K562 (cell line): ENCODE results near the gene PRRG4. TPM values are rescaled to one million over a fixed set of nuclear protein-coding genes. Genes with fewer than 3 reads are reported as not detected.

Experiments
- BHLHE40 ChIP-seq: IDR thresholded peaks from 2 replicates; pipeline ENCODE4 v1.6.1; 2011; ENCODE audit warnings: low read length, improper control_type of control experiment
- COPS2 ChIP-seq: fragments of 450-650 bp; conservative IDR thresholded peaks from 2 replicates; pipeline ENCODE4 v1.6.1; 2016; ENCODE audit warnings: mild to moderate bottlenecking, moderate library complexity
- EHMT2 ChIP-seq: fragments of 450-650 bp; IDR thresholded peaks from 2 replicates; pipeline ENCODE4 v1.6.1; 2018; ENCODE audit warnings: antibody characterized with exemption
- GABPA ChIP-seq: fragments of 200-800 bp; sonication (Bioruptor generic); conservative IDR thresholded peaks from 2 replicates; pipeline ENCODE4 v1.6.1; 2016; ENCODE audit warnings: low read depth, missing genetic modification characterization, missing compliant biosample characterization
- GATA2 ChIP-seq: sonication (generic); formaldehyde crosslinking; IDR thresholded peaks from 2 replicates; pipeline ENCODE4 v1.4.0; 2020; ENCODE audit warnings: mild to moderate bottlenecking, missing genetic modification reagents
- HBP1 ChIP-seq: fragments of 450-650 bp; formaldehyde crosslinking; IDR thresholded peaks from 2 replicates; pipeline ENCODE4 v1.4.0; 2022; ENCODE audit warnings: missing genetic modification characterization
- HMGN3 ChIP-seq: IDR thresholded peaks from 2 replicates; pipeline ENCODE4 v1.6.1; 2011; ENCODE audit warnings: borderline replicate concordance, low read depth, mild to moderate bottlenecking, mixed read lengths, low read length; ENCODE audit not compliant: insufficient read length; ENCODE audit errors: extremely low read depth
- HNRNPH1 ChIP-seq: fragments of 200-400 bp; formaldehyde crosslinking; optimal IDR thresholded peaks from 2 replicates; pipeline ENCODE3; 2017; ENCODE audit warnings: low read depth, mild to moderate bottlenecking, low read length, moderate library complexity
- KDM2B ChIP-seq: fragments of 250-450 bp; sonication (Bioruptor Pico); IDR thresholded peaks from 2 replicates; pipeline ENCODE4 v1.8.0; 2021; ENCODE audit warnings: mild to moderate bottlenecking, moderate library complexity
- KDM5B ChIP-seq: fragments of 200-600 bp; sonication (generic); IDR thresholded peaks from 2 replicates; pipeline ENCODE4 v1.6.1; 2012; ENCODE audit warnings: low read depth, mild to moderate bottlenecking, moderate library complexity, low read length, control low read depth, inconsistent platforms; ENCODE audit not compliant: insufficient replicate concordance
- L3MBTL2 ChIP-seq: fragments of 450-650 bp; IDR thresholded peaks from 2 replicates; pipeline ENCODE4 v1.6.1; 2016; ENCODE audit warnings: mild to moderate bottlenecking, moderate library complexity
- LEF1 ChIP-seq: fragments of 450-650 bp; IDR thresholded peaks from 2 replicates; pipeline ENCODE4 v1.6.1; 2016; ENCODE audit warnings: mild to moderate bottlenecking
- MNT ChIP-seq, 2 experiments: fragments of 450-650 bp; conservative IDR thresholded peaks; 2 replicates each; pipeline ENCODE4 v1.6.1; 2017; ENCODE audit warnings: mild to moderate bottlenecking in 2 of 2, moderate library complexity in 2 of 2
- POLR3G ChIP-seq: IDR thresholded peaks from 2 replicates; pipeline ENCODE4 v1.6.1; 2011; ENCODE audit not compliant: insufficient read length, insufficient replicate concordance; ENCODE audit errors: extremely low read depth
- RBM22 ChIP-seq: fragments of 200-400 bp; formaldehyde crosslinking; IDR thresholded peaks from 2 replicates; pipeline ENCODE4 v1.6.1; 2018; ENCODE audit warnings: low read length, low read depth; ENCODE audit not compliant: poor library complexity, severe bottlenecking
- SAFB ChIP-seq: fragments of 200-400 bp; formaldehyde crosslinking; IDR thresholded peaks from 2 replicates; pipeline ENCODE4 v1.6.1; 2017; ENCODE audit warnings: low read depth, low read length, borderline replicate concordance
- SPI1 ChIP-seq: IDR thresholded peaks from 2 replicates; pipeline ENCODE4 v1.6.1; 2011; ENCODE audit warnings: low read depth, low read length, control low read depth, borderline replicate concordance
- TEAD1 ChIP-seq, 2 experiments: fragments of 450-650 bp in 1 of 2; sonication (generic) in 1 of 2; formaldehyde crosslinking; IDR thresholded peaks; 2 replicates each; pipeline versions ENCODE4 v1.4.0 to v1.8.0; 2020 to 2022; ENCODE audit warnings: mild to moderate bottlenecking in 2 of 2, missing genetic modification reagents in 1 of 2
- THAP7 ChIP-seq: fragments of 250-450 bp; sonication (Bioruptor Pico); IDR thresholded peaks from 2 replicates; pipeline ENCODE4 v1.5.0; 2021
- THRB ChIP-seq: fragments of 450-650 bp; formaldehyde crosslinking; conservative IDR thresholded peaks from 2 replicates; pipeline ENCODE4 v1.4.0; 2022; ENCODE audit warnings: mild to moderate bottlenecking, missing genetic modification characterization
- ZNF143 ChIP-seq: sonication (generic); formaldehyde crosslinking; IDR thresholded peaks from 2 replicates; pipeline ENCODE4 v1.9.0; 2022; ENCODE audit warnings: mild to moderate bottlenecking, missing genetic modification reagents
- ZNF224 ChIP-seq: sonication (generic); formaldehyde crosslinking; IDR thresholded peaks from 2 replicates; pipeline ENCODE4 v1.8.0; 2022; ENCODE audit warnings: mild to moderate bottlenecking, missing genetic modification reagents
- ZNF445 ChIP-seq: fragments of 250-450 bp; sonication (Bioruptor Pico); IDR thresholded peaks from 2 replicates; pipeline ENCODE4 v1.4.0; 2020; ENCODE audit warnings: low read depth, mild to moderate bottlenecking, moderate library complexity
- polyA plus RNA-seq, 8 experiments: library from polyadenylated mRNA; depleted of rRNA in 4 of 8; stranded (reverse) in 5 of 8; unstranded in 3 of 8; fragments of >200 nt; fragmentation: Nextera tagmentation in 2 of 8; fragmentation: Illumina TruSeq in 1 of 8; extraction: Ambion mirVana in 2 of 8; extraction: Trizol in 1 of 8; gene quantifications; 2 replicates each; pipeline versions ENCODE4 v1.2.1 to v1.2.3, GENCODE V29; 2011 to 2014; ENCODE audit warnings: inconsistent platforms in 1 of 8, missing spikeins in 1 of 8
- total RNA-seq, 7 experiments: library from RNA; depleted of rRNA in 6 of 7; stranded (reverse); fragments of >200 nt in 6 of 7; fragmentation: Illumina TruSeq in 2 of 7; extraction: Trizol in 2 of 7; gene quantifications; 2 replicates each; pipeline versions ENCODE4 v1.2.1 to v1.2.3, GENCODE V29; 2011 to 2021; ENCODE audit warnings: low replicate concordance in 1 of 7

Gene PRRG4
- total and polyA plus RNA-seq, 9 of the 15 experiments (the other 6 are each of a cell fraction or from before 2014, with no cell fraction given): not detected

GRCh38 chr11:32892355-32893092 is 62.8 kb downstream of the PRRG4 start, which contains the start of gene QSER1 (continued):
- no peak for TF ChIP-seq POLR3G
- peak in 1 of 2 experiments; percentile 86; a peak in 1 of 4 replicates for TF ChIP-seq TEAD1 (CRISPR knock-in tag; IDR thresholded peaks at IDR 0.05)
- TF ChIP-seq THRB (CRISPR knock-in tag): no peak
- peak; percentile 78 for TF ChIP-seq RBM22
- no peak for TF ChIP-seq GATA2 (CRISPR knock-in tag)
- 0 out of 2 replicates have a peak, but pooled peaks have one; percentile 41 for TF ChIP-seq THAP7 (CRISPR knock-in tag)
- no peak for TF ChIP-seq SPI1
- TF ChIP-seq ZNF445 (CRISPR knock-in tag): no peak
- TF ChIP-seq COPS2: no peak
- TF ChIP-seq HMGN3: peak; percentile 94
- TF ChIP-seq EHMT2: no peak
- TF ChIP-seq MNT (conservative IDR thresholded peaks at IDR 0.05): peak; percentile 66 to 80
- TF ChIP-seq HNRNPH1: no peak
- TF ChIP-seq HBP1 (CRISPR knock-in tag): no peak
- peak; percentile 95 for TF ChIP-seq SAFB
- TF ChIP-seq ZNF143 (CRISPR knock-in tag): peak; percentile 66
- 0 out of 2 replicates have a peak, but pooled peaks have one; percentile 16 for TF ChIP-seq BHLHE40
- TF ChIP-seq L3MBTL2: peak; percentile 93
- TF ChIP-seq KDM2B: no peak; the same call in 1 of the 2 replicates
- TF ChIP-seq ZNF224 (CRISPR knock-in tag): no peak
- no peak for TF ChIP-seq LEF1
- TF ChIP-seq GABPA: peak; percentile 69
- peak; percentile 85 for TF ChIP-seq KDM5B
